ENCODE results near the gene NEURL3. TPM values are rescaled to one million over a fixed set of nuclear protein-coding genes. Genes with fewer than 3 reads are reported as not detected.
A peak's percentile ranks its signal among the peaks of the same experiment; 100 is the strongest.
"Not testable (repeated sequence)": the region's sequence is repeated elsewhere in the genome, so short reads cannot be mapped to it uniquely, and the experiment has no call there.

Gene NEURL3
- total RNA-seq, 3 donors from 2014 or later = 2.1 to 5.2 (median 2.3) TPM

GRCh38 chr2:96470636-96471035, 34.5 kb downstream of the NEURL3 start:
- ATAC-seq (peak; percentile 93), DNase-seq (peak; percentile 61 to 73 (median 72))
- H3K36me3 ChIP-seq (ENCODE audit: low read depth) = no peaks in the 10 kb centered on the region
- peak; percentile 49 for TF ChIP-seq CTCF (IDR thresholded peaks at IDR 0.05)
- H3K4me3 ChIP-seq = no peak overlapping the region
- no peaks in the 10 kb centered on the region for H3K4me1 ChIP-seq (ENCODE audit: low read depth)
- intact Hi-C loops (cut with DNase I, micrococcal nuclease) = no loop called here
- no peaks in the 10 kb centered on the region for H3K9me3 ChIP-seq

GRCh38 chr2:96470109-96470508, 35.0 kb downstream of the NEURL3 start:
- DNase-seq (no peak), ATAC-seq (peak; percentile 47)
- intact Hi-C loops (cut with DNase I, micrococcal nuclease) = no loop called here
- Histone ChIP-seq H3K4me3 (no peak overlapping the region), H3K9me3 (no peaks in the 10 kb centered on the region), H3K36me3 (ENCODE audit: low read depth) (no peaks in the 10 kb centered on the region), H3K4me1 (ENCODE audit: low read depth) (no peaks in the 10 kb centered on the region)
- no peak for TF ChIP-seq CTCF (IDR thresholded peaks at IDR 0.05)

- TF ChIP-seq CTCF (IDR thresholded peaks at IDR 0.05) = no peak
- no peak for DNase-seq
- intact Hi-C loops (cut with DNase I, micrococcal nuclease) = no loop called here
- Histone ChIP-seq H3K36me3 (ENCODE audit: low read depth) (no peaks in the 10 kb centered on the region), H3K4me1 (ENCODE audit: low read depth) (no peaks in the 10 kb centered on the region), H3K9me3 (no peaks in the 10 kb centered on the region), H3K4me3 (no peak overlapping the region)
- no peak for ATAC-seq
Observed at GRCh38 chr2:96468904-96469303, 36.3 kb downstream of the NEURL3 start.

GRCh38 chr2:96464651-96465050, 40.5 kb downstream of the NEURL3 start:
- Histone ChIP-seq H3K36me3 (ENCODE audit: low read depth) (no peaks in the 10 kb centered on the region), H3K4me3 (no peak overlapping the region), H3K9me3 (peaks cover 5% of the 10 kb centered on the region), H3K4me1 (ENCODE audit: low read depth) (no peaks in the 10 kb centered on the region)
- no peak for TF ChIP-seq CTCF (IDR thresholded peaks at IDR 0.05)
- DNase-seq (no peak), ATAC-seq (no peak)
- intact Hi-C loops (cut with DNase I, micrococcal nuclease) = no loop called here

GRCh38 chr2:96464061-96464460, 41.1 kb downstream of the NEURL3 start:
- Histone ChIP-seq H3K4me3 (no peak overlapping the region), H3K36me3 (ENCODE audit: low read depth) (no peaks in the 10 kb centered on the region), H3K4me1 (ENCODE audit: low read depth) (no peaks in the 10 kb centered on the region), H3K9me3 (peaks cover 5% of the 10 kb centered on the region)
- ATAC-seq (no peak), DNase-seq (no peak)
- intact Hi-C loops (cut with DNase I, micrococcal nuclease) = no loop called here
- no peak for TF ChIP-seq CTCF (IDR thresholded peaks at IDR 0.05)

- ATAC-seq (no peak), DNase-seq (no peak)
- peaks cover 8% of the 10 kb centered on the region for H3K9me3 ChIP-seq
- H3K4me1 ChIP-seq (ENCODE audit: low read depth) = no peaks in the 10 kb centered on the region
- H3K4me3 ChIP-seq = no peak overlapping the region
- intact Hi-C loops (cut with DNase I, micrococcal nuclease) = no loop called here
- H3K36me3 ChIP-seq (ENCODE audit: low read depth) = no peaks in the 10 kb centered on the region
- no peak for TF ChIP-seq CTCF (IDR thresholded peaks at IDR 0.05)
Observed at GRCh38 chr2:96463119-96463518, 42.0 kb downstream of the NEURL3 start.

GRCh38 chr2:96461616-96462015, 43.5 kb downstream of the NEURL3 start:
- H3K9me3 ChIP-seq; intact Hi-C loops (cut with DNase I, micrococcal nuclease); DNase-seq; H3K36me3 ChIP-seq (ENCODE audit: low read depth); H3K4me1 ChIP-seq (ENCODE audit: low read depth); H3K4me3 ChIP-seq; ATAC-seq: not testable (repeated sequence)
